Esophagus muscularis mucosa (tissue), 4 donors: ENCODE results near the gene TLE2.
"Not testable (repeated sequence)": the region's sequence is repeated elsewhere in the genome, so short reads cannot be mapped to it uniquely, and the experiment has no call there.

Experiments
- CTCF ChIP-seq, 3 experiments: fragments of 200-600 bp in 2 of 3; fragments of 450-650 bp in 1 of 3; sonication (generic) in 2 of 3; IDR thresholded peaks; one replicate each; pipeline ENCODE4 v1.5.1; 2017 to 2019; ENCODE audit warnings: antibody characterized with exemption in 3 of 3, mild to moderate bottlenecking in 2 of 3, moderate library complexity in 1 of 3
- EP300 ChIP-seq: sonication (generic); formaldehyde crosslinking; IDR thresholded peaks from one replicate; pipeline ENCODE4 v1.6.1; 2017; ENCODE audit warnings: antibody characterized with exemption
- POLR2A ChIP-seq: fragments of 450-650 bp; IDR thresholded peaks from one replicate; pipeline ENCODE4 v1.6.1; 2017; ENCODE audit warnings: antibody characterized with exemption, moderate library complexity, mild to moderate bottlenecking, low read depth
- POLR2AphosphoS5 ChIP-seq, 2 donors: sonication (generic); formaldehyde crosslinking; IDR thresholded peaks; one replicate each; pipeline ENCODE4 v1.6.1; 2017; ENCODE audit warnings: antibody characterized with exemption in 2 of 2

GRCh38 chr19:3012059-3012458, 17.0 kb downstream of the TLE2 start:
- TF ChIP-seq CTCF (IDR thresholded peaks at IDR 0.05); POLR2AphosphoS5 (IDR thresholded peaks at IDR 0.05); EP300; POLR2A: not testable (repeated sequence)
